NB4 (cell line): Measurements from ENCODE around the gene ZNF202.
"Not testable (repeated sequence)": the region's sequence is repeated elsewhere in the genome, so short reads cannot be mapped to it uniquely, and the experiment has no call there.

Experiments used
- TF ChIP-seq, protein P1 (sequence below): IDR thresholded peaks from one replicate; pipeline ENCODE4 v1.5.1; 2012; ENCODE audit warnings: low read depth, low read length
- TF ChIP-seq, protein P2 (sequence below): IDR thresholded peaks from 2 replicates; pipeline ENCODE4 v1.6.1; 2011; ENCODE audit warnings: low read depth, low read length

- TF ChIP-seq, protein P1, sequence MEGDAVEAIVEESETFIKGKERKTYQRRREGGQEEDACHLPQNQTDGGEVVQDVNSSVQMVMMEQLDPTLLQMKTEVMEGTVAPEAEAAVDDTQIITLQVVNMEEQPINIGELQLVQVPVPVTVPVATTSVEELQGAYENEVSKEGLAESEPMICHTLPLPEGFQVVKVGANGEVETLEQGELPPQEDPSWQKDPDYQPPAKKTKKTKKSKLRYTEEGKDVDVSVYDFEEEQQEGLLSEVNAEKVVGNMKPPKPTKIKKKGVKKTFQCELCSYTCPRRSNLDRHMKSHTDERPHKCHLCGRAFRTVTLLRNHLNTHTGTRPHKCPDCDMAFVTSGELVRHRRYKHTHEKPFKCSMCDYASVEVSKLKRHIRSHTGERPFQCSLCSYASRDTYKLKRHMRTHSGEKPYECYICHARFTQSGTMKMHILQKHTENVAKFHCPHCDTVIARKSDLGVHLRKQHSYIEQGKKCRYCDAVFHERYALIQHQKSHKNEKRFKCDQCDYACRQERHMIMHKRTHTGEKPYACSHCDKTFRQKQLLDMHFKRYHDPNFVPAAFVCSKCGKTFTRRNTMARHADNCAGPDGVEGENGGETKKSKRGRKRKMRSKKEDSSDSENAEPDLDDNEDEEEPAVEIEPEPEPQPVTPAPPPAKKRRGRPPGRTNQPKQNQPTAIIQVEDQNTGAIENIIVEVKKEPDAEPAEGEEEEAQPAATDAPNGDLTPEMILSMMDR, result not testable (repeated sequence)
- TF ChIP-seq, protein P2, sequence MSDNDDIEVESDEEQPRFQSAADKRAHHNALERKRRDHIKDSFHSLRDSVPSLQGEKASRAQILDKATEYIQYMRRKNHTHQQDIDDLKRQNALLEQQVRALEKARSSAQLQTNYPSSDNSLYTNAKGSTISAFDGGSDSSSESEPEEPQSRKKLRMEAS, result not testable (repeated sequence)
Observed at GRCh38 chr11:123712627-123713026, 28.8 kb downstream of the ZNF202 start.
